Upper lobe of right lung (tissue), 1 donor: ENCODE measurements around the gene RRP15. TPM values are rescaled to one million over a fixed set of nuclear protein-coding genes. Genes with fewer than 3 reads are reported as not detected.

Experiments
- ATAC-seq: fragments of 200-7000 bp; cut with Tn5 transposase; one replicate; pipeline ENCODE4 v1.9.1; 2020; ENCODE audit warnings: mild to moderate bottlenecking, moderate library complexity
- DNase-seq: peaks from one replicate; pipeline ENCODE4 v3.0.0-alpha.2; 2020
- H3K27ac ChIP-seq: fragments of 200-600 bp; one replicate; pipeline ENCODE4 v1.8.0; 2022
- H3K27me3 ChIP-seq: fragments of 200-600 bp; one replicate; pipeline ENCODE4 v1.8.0; 2022; ENCODE audit warnings: mild to moderate bottlenecking
- H3K36me3 ChIP-seq: fragments of 200-600 bp; one replicate; pipeline ENCODE4 v1.8.0; 2022
- H3K4me1 ChIP-seq: fragments of 200-600 bp; one replicate; pipeline ENCODE4 v1.8.0; 2022
- H3K4me3 ChIP-seq: fragments of 200-600 bp; one replicate; pipeline ENCODE4 v1.8.0; 2022; ENCODE audit warnings: mild to moderate bottlenecking
- H3K9me3 ChIP-seq: fragments of 200-600 bp; one replicate; pipeline ENCODE4 v1.8.0; 2022
- intact Hi-C: fragments of 100-400 bp; cut with DNase I; formaldehyde crosslinking; loops from one replicate; pipeline ENCODE4 v1.11.0; 2022
- total RNA-seq: library from RNA; stranded (reverse); fragmentation: NEBNext Ultra II Directional; extraction: Animal tissue kit (Norgen Biotek cat#: 25700); gene quantifications from one replicate; pipeline ENCODE4 v1.2.1, GENCODE V29; 2021
- TF ChIP-seq, protein P1 (sequence below): fragments of 200-600 bp; IDR thresholded peaks from one replicate; pipeline ENCODE4 v1.8.0; 2022; ENCODE audit warnings: antibody characterized with exemption
- donor health status: DM: no; HTN: yes; CAD: no; lungs with severe emphysema.

Gene RRP15
- total RNA-seq, 1 donor from 2014 or later: 16.9 TPM

- ATAC-seq: no peak
- H3K36me3 ChIP-seq: no peaks in the 10 kb centered on the region
- no peak overlapping the region for H3K27ac ChIP-seq
- no peak overlapping the region for H3K4me3 ChIP-seq
- intact Hi-C loops: no loop called here
- no peaks in the 10 kb centered on the region for H3K27me3 ChIP-seq
- TF ChIP-seq, protein P1, sequence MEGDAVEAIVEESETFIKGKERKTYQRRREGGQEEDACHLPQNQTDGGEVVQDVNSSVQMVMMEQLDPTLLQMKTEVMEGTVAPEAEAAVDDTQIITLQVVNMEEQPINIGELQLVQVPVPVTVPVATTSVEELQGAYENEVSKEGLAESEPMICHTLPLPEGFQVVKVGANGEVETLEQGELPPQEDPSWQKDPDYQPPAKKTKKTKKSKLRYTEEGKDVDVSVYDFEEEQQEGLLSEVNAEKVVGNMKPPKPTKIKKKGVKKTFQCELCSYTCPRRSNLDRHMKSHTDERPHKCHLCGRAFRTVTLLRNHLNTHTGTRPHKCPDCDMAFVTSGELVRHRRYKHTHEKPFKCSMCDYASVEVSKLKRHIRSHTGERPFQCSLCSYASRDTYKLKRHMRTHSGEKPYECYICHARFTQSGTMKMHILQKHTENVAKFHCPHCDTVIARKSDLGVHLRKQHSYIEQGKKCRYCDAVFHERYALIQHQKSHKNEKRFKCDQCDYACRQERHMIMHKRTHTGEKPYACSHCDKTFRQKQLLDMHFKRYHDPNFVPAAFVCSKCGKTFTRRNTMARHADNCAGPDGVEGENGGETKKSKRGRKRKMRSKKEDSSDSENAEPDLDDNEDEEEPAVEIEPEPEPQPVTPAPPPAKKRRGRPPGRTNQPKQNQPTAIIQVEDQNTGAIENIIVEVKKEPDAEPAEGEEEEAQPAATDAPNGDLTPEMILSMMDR: no peak
- H3K4me1 ChIP-seq: no peaks in the 10 kb centered on the region
- no peaks in the 10 kb centered on the region for H3K9me3 ChIP-seq
- no peak for DNase-seq
Measured at GRCh38 chr1:218254296-218254946, 30.7 kb upstream of the RRP15 start.

GRCh38 chr1:218255090-218255489 lies 30.0 kb upstream of the RRP15 start:
- no peaks in the 10 kb centered on the region for H3K4me1 ChIP-seq
- no peaks in the 10 kb centered on the region for H3K9me3 ChIP-seq
- H3K27ac ChIP-seq: no peak overlapping the region
- no peaks in the 10 kb centered on the region for H3K27me3 ChIP-seq
- H3K4me3 ChIP-seq: no peak overlapping the region
- TF ChIP-seq, protein P1: no peak
- no peaks in the 10 kb centered on the region for H3K36me3 ChIP-seq
- DNase-seq: no peak
- intact Hi-C loops: no loop called here
- ATAC-seq: no peak

DNA sequence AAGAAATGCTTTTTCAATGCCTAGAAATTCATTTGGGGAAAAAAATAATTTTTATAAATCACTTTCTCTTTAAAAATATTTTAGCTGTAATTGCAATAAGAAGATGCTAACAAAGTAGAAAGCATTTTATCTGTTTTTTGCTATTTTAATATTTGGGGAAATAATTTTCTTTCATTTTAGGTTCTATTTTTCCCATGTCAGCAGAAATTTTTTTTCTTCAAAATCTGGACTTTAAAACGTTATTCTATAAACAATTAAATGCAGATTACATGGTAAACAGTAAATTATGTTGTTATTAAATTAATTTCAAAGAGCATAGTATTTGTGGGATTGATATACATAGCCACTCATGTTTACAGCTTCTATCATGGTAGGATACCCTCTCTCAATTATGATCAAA lies 27.7 kb upstream of the RRP15 start:
- TF ChIP-seq, protein P1: no peak
- no peaks in the 10 kb centered on the region for H3K27me3 ChIP-seq
- H3K27ac ChIP-seq: no peak overlapping the region
- ATAC-seq (no peak), DNase-seq (no peak)
- no peaks in the 10 kb centered on the region for H3K9me3 ChIP-seq
- no peaks in the 10 kb centered on the region for H3K36me3 ChIP-seq
- H3K4me3 ChIP-seq: no peak overlapping the region
- intact Hi-C loops: no loop called here
- no peaks in the 10 kb centered on the region for H3K4me1 ChIP-seq

GRCh38 chr1:218257971-218258370 lies 27.1 kb upstream of the RRP15 start:
- TF ChIP-seq, protein P1: no peak
- no peaks in the 10 kb centered on the region for H3K36me3 ChIP-seq
- intact Hi-C loops: no loop called here
- H3K4me1 ChIP-seq: no peaks in the 10 kb centered on the region
- no peak overlapping the region for H3K27ac ChIP-seq
- H3K27me3 ChIP-seq: no peaks in the 10 kb centered on the region
- ATAC-seq (no peak), DNase-seq (no peak)
- no peaks in the 10 kb centered on the region for H3K9me3 ChIP-seq
- no peak overlapping the region for H3K4me3 ChIP-seq

DNA sequence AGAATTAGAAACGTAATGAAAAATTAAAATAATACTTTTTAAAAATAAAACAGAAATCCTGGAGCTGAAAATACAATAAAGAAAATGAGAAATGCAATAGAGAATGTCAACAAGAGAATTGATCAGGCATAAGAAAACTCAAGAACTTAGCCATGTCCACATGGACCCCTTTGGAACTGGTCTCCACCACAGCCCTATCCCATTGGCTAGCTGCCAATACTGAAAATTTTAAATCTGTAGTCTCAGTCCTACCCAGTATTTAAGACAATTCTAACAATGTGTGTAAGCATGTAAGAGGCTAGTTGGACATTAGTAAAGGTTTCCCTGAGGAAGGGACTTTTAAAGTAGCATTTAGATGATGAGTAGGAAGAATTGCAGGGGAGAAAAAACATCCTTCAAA lies 25.8 kb upstream of the RRP15 start:
- DNase-seq (no peak), ATAC-seq (no peak)
- H3K36me3 ChIP-seq: no peaks in the 10 kb centered on the region

More for the DNA sequence above, 25.8 kb upstream of the RRP15 start:
- intact Hi-C loops: no loop called here
- no peak overlapping the region for H3K27ac ChIP-seq
- no peaks in the 10 kb centered on the region for H3K27me3 ChIP-seq
- TF ChIP-seq, protein P1: no peak
- no peak overlapping the region for H3K4me3 ChIP-seq
- H3K4me1 ChIP-seq: no peaks in the 10 kb centered on the region
- no peaks in the 10 kb centered on the region for H3K9me3 ChIP-seq
